Measurements from ENCODE around the gene LSMEM2. TPM values are rescaled to one million over a fixed set of nuclear protein-coding genes. Genes with fewer than 3 reads are reported as not detected.
"Not testable (repeated sequence)": the region's sequence is repeated elsewhere in the genome, so short reads cannot be mapped to it uniquely, and the experiment has no call there.

The LSMEM2 gene
- total RNA-seq, 1 experiment from 2014 or later = not detected

DNA sequence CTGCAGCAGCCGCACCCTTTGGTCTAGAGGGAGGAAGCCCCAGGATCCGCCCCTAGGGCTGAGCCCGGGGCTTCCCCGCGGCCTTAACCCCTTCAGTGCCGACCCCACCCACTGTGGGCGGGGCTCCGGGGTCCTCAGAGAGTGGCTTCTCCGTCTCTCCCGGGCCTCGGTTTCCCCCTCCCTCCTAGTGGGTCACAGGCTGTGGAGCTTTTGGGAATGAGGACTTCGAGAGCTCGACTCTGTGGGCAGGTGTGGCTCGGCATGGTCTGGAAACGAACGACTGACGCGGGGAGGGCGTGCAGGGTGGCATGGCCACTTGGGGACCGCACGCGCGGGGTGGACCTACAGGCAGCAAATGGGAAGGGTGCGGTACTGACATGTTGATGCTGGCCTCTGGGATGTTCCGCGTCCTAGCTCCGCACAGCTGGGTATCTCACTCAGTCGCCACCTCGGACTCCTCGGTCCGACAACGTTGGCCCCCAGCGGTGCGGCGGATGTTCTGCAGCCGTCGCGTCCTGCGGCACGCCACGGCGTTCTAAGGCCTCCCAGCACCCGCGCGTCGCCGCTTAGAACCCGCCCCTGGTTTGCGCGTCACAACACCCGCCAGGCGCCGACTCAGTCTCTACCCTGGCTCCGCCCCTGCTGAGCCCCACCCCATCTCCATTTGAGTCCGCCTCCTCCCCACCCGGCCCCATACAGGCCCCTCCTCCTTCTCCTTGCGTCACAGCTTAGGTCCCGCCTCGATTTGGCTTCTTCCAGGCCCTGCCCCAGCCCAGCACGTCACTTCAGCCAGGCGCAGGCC is 20.1 kb downstream of the LSMEM2 start, which contains the start of the genes HYAL3 and NAA80:
HYAL3 (minus strand) TSS at position 570 of the 802 bp plus-strand sequence. CDS start 3,803 bp downstream, outside the sequence.
NAA80 (minus strand) TSS at position 570 of the 802 bp plus-strand sequence. CDS start 1,942 bp downstream, outside the sequence.
- DNase-seq (ENCODE audit: low spot score) = peak; percentile 96

DNA sequence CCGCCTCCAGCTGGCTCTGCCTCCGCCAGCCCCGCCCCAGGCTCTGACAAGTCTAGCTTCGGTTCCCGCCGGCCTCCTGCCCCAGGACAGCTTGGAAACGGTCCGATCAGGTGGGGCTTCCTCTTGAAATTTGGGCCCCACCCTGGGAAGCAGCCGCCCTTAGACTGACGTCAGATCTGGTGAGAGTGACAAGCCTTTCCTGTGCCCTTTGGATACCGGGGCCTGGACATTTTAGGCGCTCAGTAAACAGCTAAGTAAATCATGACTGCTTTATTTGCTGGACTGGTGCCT is 20.7 kb downstream of the LSMEM2 start:
- no peak for DNase-seq (ENCODE audit: low spot score)

DNA sequence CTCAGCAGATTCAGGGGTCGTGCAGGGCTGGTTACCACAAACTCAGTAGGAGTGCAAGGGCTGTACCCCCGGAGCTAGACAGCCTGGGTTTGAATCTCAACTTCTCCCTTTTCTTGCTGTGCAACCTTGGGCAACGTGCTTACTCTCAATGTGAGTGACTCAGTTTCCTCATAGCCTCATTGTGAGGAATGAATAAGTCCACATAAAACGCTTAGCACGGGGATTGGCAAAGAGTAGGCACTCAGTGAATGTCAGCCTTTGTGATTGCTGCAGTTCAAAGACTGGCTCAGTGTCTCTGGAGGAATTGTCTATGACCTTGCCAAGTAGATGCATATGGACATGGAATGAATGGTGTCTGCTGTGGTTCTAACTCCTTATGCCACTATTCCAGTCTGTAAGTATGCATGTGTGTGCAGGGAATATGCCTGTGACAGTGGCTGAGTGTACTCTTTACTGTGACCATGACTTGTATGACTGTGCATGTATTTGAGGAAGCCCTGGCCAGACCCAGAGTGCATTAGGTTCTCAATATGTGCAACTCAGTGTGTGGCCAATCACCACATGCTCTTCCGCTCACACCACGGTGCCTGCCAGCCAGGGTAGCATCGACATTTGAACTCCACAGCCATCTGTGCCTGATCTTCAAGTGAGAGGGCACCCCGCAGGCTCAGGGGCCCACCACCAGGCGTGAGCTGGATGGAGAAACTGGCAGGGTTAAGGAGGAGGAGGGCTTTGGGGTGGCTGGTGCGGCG is 21.2 kb downstream of the LSMEM2 start:
- no peak for DNase-seq (ENCODE audit: low spot score)

DNA sequence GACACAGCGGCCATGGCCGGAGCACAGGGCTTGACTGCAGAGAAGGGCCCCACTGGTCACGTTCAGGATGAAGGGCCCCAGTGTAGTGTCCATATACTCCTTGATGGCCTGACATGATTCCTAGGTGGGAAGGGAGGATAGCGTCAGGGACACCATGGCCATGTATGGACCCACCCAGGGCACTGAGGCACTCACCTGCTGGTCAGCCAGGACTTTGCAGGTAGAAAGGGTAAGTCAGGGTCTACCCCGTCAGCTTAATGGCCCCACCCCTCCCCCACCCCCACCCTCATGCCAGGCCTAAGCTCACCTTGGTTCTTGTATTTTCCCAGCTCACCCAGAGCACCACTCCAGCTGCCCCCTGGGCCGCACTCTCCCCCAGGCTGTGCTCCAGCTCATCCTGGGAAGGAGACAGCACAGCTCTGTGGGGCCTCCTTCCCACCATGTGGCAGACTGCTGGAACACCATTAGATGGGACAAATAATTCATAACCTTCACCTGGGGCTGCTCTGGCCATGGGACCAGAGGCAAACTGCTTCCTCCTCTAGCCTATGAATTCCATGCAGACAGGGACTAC is 21.9 kb downstream of the LSMEM2 start:
- no peak for DNase-seq (ENCODE audit: low spot score)

DNA sequence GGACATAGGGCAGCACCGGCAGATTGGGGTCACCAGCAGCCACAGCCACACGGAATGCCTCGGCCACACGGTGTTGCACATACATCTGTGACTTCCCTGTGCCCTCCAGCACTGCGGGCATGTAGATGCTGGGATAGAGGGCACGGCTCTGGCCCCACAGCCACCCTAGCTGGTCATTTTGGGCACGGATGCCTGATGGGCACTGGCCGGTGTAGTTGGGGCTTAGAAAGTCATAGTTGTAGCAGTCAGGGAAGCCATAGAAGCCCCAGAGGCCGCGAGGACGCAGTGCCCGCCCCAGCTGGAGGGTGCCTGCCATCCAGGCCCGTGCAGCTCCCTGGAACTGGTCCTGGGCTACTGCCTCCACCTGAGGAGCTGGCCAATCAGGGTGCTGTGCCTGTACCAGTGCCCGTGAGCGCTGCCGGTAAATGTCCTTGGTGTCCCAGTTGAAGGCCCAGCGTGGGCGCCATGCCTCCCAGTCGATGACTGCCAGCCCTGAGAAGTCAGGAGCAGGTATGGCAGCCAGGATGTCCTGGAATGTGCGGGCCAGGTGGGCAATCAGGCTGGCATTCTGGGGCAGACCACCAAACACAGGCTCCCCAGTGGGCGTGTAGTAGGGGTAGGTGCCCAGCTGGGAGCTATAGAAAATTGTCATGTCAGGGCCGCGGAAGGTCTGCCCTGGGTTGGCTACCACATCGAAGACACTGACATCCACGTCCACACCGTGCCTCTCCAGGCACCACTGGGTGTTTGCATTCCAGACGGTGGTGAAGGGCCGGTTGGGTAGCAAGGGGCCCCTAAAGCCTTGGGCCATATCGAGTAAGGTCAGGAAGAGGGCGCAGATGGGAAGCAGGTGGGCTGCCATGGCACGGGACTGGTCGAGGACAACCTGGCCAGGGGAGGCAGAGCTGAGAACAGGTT is 23.5 kb downstream of the LSMEM2 start:
- DNase-seq (ENCODE audit: low spot score) = no peak

DNA sequence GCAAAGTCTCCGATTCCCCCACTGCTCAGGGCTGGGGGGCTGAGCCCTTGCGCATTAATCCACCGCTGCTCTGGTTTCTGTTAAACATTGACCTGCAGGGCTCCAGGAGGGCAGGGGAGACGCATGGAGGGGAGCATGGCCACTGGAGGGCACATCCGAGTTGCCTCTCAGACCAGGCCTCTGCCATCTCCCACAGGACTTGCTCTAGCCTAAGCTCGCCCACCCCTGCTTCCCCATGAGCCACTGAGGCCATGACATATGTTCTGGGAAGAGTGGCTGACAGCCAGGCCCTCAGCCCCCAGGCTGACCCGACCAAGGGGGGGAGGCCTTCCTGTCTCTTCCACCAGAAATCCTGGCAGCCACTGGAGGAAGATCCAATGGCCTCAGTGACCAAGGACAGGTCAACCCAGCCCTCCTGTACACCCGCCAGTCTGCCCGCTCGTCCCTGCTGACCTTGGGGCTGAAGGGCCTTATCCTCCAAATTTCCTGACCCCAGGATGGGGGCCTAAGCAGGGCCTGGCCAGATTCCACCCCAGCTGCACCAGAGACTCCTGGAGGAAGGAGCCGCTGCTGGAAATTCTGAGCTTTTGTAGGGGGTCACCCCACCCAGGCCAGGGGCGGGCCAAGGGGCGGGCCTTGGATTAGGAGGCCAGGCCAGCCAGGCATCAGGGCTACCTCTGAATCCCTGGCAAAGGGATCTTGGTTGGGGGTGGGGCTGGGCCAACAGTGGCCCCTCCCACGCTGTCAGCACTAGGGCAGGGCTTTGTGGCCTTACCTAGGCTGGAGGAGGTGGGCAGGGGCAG is 24.3 kb downstream of the LSMEM2 start, which contains the start of gene HYAL1:
HYAL1 (minus strand) TSS at position 562 of the 803 bp plus-strand sequence. CDS start 618 bp downstream, outside the sequence.
- no peak for DNase-seq (ENCODE audit: low spot score)

DNA sequence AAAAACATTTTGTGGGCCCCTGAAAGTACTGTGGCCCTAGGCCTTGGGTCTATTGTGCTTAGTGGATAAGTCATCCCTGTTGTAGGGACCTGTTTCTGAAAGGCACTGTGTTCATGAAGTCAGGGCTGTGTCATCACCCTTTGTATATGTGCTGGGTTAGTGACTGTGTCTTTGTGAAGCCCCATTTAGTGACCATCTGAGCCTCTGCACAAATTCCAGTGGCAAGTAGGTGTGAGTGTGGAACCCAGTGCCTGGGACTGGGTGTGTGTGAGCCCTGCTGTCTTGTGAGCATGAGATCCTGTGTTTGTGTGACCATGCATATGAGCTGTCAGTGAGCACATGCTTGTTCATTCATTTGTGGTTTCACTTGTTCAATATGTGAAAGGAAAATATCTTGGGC is 25.7 kb downstream of the LSMEM2 start:
- no peak for DNase-seq (ENCODE audit: low spot score)

DNA sequence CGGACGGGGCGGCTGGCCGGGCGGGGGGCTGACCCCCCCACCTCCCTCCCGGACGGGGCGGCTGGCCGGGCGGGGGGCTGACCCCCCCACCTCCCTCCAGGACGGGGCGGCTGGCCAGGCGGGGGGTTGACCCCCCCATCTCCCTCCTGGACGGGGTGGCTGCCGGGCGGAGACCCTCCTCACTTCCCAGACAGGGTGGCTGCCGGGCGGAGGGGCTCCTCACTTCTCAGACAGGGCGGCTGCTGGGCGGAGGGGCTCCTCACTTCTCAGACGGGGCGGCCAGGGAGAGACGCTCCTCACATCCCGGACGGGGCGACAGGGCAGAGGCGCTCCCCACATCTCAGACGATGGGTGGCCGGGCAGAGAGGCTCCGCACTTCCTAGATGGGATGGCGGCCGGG is 33.2 kb downstream of the LSMEM2 start:
- DNase-seq (ENCODE audit: low spot score) = not testable (repeated sequence)

DNA sequence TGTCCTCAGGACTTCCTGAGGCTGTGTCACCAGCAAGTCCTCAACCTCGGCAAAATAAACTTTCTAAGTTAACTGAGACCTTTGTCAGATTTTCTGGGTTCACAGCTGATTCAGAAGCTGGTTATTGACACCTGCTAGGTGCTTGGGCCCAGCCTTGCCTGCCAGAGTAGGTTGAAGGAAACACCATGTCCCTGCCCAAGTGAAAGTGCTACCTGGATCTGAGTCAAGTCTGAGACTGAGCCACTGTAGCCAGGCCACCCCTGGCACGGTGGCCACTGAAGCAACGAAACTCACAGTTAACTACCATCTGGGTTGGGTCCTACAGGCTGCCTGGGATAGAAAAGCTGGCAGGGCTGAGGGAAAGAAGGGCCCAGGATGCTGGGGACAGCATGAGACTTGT is 35.5 kb downstream of the LSMEM2 start:
- no peak for DNase-seq (ENCODE audit: low spot score)

DNA sequence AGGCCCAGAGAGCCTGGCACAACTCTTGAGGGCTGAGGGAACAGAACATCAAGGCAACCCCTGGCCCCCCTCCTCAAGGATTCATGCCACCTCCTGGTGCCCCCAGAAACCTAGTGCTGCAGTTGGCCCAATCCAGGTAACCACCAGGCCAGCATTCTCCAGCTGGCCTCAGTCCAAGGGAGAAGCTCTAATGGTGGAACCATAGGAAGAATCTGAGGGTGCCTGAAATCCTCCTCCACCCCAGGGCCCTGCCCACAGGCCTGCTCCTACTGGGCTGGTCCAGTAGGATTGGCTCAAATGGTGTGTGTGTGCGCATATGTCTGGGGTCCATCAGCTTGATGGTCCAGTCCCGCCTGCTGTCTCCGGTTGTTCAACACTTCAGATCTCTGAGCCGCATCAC is 35.9 kb downstream of the LSMEM2 start:
- DNase-seq (ENCODE audit: low spot score) = no peak

DNA sequence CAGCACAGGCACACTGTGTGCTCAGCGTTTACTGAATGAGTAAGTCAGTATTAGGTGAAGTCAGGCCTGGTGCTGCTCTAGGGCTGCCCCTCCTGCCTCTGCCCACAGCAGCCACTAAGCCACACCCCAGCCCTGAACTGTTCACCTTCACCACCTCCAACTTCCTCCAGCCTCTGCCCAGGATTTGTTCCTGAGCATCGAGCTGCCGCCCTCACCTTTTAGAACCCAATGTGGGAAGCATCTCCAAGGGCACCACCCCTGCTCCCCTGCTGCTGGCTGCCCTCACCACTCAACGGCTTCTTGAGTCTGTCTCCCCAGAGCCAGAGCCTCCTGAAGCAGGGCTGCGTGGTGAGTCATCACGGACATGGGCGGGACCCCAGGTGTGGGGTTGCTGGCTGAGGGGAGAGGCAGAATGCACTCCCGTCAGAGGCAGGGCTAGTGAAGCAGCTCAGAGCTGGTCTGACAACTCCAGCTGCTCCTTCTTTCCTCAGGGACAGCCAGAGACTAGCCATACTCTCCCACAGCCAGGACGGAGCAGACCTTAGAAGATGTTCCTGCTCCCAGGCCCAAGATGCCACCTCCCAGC is 37.9 kb downstream of the LSMEM2 start:
- peak; percentile 95 for DNase-seq (ENCODE audit: low spot score)

DNA sequence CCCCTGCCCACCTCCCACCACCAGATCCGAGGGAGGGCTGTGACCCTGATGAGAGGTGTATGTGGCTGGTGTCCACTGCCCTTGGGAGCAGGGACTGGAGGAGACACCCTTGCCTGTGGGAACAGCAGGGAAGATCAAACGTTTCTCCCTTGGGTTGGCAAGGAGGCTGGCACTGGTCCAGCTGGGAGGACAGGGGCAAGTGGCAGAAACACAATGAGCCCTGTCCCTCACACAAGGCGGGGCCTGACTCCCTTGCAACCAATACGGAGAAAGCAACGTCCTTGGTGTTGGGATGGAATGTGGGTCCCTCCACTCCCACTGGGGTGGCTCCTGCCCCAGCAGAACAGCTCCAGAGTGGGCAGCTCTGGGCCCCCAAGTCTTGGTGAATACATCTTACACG is 38.4 kb downstream of the LSMEM2 start:
- DNase-seq (ENCODE audit: low spot score) = peak; percentile 31

DNA sequence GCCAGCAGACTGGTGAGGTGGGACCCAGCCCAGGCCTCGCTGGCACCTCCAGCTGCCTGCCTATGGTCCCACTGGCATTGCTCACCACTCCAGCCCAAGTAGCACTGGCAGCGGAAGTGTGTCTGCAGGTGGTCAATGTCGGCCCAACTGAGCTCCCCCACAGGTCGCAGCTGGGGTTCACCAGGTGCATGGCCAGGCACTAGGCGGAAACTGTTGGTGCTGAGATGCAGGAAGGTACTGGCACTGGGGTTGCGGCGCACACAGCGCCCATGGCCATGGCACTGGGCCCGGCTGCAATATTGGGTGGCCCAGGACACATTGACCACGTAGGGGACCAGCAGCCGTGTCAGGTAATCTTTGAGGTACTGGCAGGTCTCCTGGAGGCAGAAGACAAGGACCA is 39.3 kb downstream of the LSMEM2 start:
- no peak for DNase-seq (ENCODE audit: low spot score)

DNA sequence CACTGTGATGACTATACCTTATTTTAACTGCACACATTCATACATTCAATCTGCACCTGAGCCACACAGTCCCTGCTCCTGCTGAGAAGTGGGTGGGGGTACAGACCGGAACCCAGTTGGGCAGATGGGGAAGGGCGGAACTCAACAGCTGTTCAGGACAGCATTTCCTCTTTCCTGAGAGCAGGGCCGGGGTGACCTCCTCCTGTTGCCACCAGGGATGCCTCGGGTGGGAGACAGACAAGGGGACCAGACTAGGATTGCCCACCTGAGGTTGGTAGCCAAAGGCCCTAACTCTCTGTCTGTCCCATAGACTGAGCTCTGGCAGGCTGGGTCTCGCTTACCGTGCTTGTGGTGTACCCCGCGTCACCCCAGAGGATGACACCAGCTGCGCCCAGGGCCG is 39.7 kb downstream of the LSMEM2 start:
- no peak for DNase-seq (ENCODE audit: low spot score)

DNA sequence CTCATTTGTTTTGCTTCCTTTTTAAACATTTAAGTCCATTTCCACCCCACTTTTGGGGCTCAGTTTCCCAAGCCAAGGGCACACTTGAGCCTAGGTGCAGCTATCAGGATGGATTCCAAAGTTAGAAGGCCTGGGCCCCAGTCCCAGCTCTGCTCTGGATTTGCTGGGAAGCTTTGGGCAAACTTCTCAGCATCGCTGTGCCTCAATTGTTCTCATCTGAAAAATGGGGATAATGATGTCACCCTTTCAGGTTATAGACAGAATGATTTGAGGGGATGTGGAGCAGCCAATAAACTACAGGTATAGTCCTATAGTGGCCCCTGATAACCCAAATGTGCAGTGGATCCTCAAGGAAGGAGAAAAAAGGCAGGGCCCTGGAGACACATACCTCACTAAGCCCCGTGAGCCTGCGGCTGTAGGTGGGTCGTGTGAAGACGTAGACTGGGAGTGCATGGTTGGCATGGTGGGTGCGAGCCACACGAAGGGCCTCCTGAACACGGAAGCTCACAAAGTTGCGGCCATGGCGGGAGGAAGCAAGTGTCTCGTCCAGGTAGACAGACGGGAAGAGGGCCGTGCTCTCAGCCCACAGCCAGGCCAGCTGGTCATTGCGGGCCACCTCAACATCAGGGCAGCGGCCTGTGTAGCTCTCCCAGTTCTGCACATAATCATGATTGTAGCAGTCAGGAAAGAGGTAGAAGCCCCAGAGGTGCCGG is 40.5 kb downstream of the LSMEM2 start:
- no peak for DNase-seq (ENCODE audit: low spot score)

DNA sequence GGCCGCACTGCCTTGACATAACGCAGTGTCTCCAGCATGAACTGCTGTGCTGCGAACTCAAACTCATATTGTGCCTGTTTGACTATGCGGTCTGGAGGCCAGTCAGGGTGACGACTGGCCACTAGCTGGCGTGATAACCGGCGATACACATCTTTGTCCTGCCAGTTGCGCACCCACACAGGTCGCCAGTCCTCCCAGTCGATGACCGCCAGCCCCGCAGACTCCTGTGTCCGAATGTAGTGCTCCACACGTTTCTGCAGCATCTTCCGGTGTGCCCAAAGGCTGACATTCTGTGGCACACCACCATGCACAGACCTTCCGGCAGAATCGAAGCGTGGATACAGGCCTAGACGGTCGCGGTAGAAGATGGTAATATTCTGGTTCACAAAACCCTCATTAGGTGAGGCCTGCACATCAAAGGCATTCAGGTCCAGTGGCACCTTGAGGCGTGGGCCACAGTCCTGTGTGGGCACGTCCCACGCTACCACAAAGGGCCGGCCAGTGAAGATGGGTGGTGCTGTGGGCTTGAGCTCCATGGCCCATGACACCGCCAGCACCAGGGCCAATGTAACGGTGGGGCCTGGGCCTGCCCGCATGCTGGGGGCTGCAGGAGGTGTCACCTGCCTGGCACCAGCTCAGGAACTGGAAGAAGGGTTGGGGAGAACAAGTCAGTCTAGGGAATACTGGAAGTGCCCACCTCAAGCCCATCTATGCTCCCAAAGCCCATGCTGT is 41.2 kb downstream of the LSMEM2 start:
- no peak for DNase-seq (ENCODE audit: low spot score)

DNA sequence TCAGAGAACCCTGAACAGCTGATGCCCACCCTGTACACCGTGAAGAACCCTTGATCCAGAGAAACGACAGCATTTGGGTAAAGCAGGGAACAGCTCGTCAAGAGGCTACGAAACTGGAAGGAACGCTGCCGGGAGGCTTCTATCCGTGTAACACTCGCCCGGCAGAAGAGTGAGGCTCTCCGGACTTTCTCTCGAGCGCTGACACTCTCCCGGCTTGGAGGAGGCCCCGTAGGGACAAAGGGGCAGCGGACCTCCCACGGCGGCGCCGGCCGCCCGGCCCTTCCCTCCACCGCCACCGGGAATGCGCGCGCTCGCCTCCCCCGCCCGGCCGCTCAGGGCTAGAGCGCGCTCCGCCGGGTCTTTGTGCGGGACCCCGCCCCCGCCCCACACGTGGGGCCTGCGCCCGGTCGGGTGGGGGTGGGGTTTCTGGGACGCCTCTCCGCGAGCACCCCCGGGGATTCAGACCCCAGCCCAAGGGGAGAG is 42.0 kb downstream of the LSMEM2 start:
- DNase-seq (ENCODE audit: low spot score) = peak; percentile 40

DNA sequence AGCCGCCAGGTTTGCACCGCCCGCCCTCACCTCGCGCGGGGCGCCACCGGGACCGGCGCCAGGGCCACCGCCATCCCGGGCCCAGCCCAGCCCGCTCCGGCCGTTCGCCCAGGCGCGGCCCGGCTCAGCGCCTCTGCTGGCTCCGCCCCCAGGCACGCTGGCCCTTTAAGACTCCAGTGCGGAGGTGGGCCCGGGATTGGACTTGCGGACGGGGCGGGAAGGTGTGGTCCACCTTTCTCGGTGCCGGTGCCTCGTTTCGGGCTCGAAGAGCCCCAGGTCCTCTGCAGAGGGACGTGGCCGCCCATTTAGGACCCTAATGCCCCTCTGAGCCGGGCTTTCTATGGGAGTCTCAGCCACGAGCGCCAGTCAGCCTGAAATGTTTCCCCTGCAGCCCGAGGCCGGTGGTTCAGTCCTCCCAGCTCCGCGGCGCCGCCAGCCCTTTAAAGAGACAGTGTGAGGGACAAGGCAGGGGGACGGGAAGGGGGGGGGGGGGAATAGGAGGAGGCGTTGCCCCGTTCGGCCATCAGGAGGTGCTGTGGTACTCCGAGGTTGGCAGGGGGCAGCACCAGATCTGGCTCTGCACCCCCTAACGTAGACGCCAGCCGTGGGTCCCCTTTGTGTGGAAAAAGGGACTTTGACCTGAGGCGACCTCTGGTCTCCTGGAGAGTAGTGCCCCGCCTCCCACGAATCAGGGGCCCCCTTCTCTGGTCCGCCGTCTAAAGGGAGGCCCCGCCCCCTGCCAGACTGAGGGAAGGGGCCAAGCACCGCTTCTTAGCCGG is 42.6 kb downstream of the LSMEM2 start:
- peak; percentile 73 for DNase-seq (ENCODE audit: low spot score)

Measured in A172 (cell line).